ENCODE measurements around the gene SAMD4B.
"Not testable (repeated sequence)": the region's sequence is repeated elsewhere in the genome, so short reads cannot be mapped to it uniquely, and the experiment has no call there.

SAMD4B gene

GRCh38 chr19:39339674-39340073 lies 2.5 kb upstream of the SAMD4B start:
- DNase-seq, result no peak

DNA sequence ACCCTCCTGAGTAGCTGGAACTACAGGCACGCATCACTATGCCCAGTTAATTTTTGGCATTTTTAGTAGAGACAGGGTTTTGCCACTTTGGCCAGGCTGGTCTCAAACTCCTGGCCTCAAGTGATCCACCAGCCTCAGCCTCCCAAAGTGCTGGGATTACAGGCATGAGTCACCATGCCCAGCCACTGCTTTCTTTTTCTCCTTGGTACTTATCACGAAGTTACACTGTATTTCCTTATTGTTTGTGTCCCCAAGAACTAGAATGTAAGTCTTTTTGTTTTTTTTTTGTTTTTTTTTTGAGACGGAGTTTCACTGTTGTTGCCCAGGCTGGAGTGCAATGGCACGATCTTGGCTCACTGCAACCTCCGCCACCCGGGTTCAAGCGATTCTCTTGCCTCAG lies 2.1 kb upstream of the SAMD4B start:
- DNase-seq, result not testable (repeated sequence)

DNA sequence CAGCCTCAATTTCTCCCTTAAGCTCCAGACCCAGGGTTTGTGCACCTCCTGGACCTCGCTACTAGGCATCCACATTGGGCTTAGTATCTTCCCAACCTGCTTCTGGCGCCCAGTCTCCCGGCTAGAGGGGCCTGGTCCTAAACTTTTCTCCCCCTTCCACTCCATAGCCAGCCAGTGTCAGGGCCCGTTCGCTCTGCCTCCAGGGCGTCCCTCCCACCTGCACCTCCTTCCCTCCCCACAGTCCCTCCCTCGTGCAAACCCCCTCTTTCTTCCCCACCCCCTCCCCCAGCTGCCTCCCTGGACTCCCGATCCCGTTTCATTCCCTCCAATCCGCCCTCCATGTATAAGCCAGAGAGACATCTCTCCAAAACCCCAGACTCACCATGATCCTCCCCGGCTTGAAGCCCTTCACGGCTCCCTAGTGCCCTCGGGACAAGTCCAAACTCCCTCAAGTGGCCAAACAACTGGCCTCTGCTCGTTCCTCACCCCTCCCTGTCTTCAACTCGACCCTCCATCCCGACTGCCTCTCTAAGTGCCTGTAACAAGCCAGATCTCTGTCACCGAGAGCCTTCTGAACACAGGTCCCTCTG lies 997 bp upstream of the SAMD4B start:
- DNase-seq, result no peak

DNA sequence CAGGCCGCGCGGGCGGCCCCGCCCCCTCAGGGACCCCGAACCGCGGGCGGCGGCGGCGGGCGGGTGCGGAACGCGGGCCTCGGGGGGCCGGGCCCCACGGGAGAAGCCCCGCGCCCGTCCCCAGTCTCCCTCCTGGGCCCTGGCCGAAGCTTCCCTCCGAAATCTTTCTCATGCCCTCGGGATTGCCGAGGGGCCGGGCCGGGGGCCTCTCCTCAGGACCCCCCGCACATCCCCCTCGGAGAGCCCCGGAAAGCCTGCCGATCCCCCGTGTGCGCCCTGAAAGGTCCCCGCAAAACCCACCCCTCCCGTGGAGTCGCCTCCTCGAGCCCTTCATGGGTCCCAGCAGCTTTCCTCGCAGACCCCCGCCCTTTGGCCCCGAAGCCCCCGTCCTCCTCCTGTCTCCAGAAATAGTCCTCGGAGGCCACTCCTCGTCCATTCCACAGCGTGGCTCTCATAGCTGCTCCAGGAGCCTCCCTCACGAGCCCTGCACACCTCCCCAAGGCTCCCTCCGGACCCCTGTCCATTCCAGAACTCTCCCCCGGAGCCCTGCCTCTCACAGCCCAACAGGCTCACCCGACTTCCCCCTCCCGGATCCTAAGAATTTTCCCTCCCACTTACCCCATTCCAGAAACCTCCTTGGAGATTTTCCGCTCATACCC lies 555 bp downstream of the SAMD4B start:
- no peak for DNase-seq

GRCh38 chr19:39345956-39346355 lies 3.7 kb downstream of the SAMD4B start:
- no peak for DNase-seq

DNA sequence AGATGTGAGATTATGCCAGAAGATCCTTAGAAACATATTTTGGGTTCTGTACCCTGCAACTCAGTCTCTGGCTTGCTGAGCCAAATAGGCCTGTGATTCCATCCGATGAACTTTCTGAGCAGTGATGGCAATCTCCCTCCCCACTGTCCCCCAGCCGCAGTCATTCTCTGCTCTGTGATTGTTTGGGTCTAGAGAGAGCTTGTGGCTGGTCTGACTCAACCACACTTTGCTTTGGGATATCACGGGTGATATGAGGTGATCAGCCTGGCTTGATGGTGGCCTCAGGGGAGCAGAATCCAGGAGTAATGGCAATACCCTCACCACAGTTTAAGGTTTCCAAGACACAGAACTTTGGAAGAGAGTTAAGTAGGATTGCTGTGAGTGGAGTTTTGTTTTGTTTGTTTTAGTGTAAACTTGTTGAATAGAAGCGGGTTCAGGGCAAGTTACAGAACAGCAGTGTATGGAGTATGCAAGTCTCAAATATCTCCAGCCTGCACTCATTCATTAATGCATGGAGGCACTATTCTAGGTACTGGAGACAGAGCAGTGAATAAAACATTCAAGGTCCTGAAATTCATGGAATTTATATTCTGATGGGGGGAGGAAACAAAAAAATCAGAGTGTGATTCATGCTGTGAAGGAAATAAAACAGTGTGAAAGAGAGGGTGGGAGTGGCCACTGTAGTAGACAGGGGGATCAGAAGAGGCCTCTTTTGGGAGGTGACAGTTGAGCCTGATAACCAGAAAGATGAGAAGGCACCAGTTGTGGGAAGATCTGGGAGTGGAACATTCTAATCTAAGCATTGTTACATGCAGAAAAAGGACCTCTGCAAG lies 5.3 kb downstream of the SAMD4B start:
- no peak for DNase-seq

DNA sequence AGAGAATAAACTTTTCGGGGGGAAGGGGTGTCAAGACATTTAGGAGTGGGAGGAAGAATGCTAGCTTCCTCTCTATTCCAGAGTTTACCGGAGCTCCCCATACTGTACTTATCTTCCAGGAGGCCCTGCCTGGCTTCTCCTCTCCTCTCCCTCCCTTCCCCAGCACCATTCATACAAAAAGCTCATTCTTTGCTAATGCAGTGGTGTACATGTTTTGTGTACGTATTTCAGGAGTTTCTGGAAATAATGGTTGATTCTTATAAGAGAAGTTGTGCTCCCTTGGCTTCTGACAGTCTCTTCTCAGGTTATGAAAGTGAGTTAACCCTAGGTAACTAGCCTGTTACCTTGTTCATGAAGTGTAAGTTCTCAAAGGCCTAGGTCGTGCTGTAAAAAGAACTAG lies 7.1 kb downstream of the SAMD4B start:
- DNase-seq, result no peak

GRCh38 chr19:39350156-39350555 lies 7.9 kb downstream of the SAMD4B start:
- DNase-seq, result no peak

DNA sequence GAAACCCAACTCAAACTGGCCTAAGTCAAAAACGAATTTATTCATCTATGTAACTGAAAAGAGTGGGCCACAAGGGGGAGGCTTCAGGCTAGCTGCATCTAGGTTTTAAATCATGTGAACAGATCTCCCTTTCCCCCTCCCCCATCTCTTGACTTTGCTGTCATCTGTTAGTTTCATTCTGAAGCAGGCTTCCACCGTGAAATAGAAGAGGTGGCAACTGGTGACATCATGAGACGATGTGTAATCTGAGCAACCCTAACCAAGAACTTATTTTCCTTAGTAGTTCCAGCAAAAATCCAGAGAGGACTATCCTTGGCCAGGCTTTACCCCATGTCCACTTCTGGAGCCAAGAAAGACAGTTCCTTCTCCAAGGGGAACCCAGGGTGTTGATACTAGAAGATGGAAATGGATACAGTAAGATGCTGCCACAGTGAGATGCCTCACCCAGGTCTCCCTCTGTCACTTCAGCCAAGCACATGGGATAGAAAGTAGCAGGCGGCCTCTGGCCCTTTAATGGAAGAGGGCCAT lies 9.4 kb downstream of the SAMD4B start:
- no peak for DNase-seq

DNA sequence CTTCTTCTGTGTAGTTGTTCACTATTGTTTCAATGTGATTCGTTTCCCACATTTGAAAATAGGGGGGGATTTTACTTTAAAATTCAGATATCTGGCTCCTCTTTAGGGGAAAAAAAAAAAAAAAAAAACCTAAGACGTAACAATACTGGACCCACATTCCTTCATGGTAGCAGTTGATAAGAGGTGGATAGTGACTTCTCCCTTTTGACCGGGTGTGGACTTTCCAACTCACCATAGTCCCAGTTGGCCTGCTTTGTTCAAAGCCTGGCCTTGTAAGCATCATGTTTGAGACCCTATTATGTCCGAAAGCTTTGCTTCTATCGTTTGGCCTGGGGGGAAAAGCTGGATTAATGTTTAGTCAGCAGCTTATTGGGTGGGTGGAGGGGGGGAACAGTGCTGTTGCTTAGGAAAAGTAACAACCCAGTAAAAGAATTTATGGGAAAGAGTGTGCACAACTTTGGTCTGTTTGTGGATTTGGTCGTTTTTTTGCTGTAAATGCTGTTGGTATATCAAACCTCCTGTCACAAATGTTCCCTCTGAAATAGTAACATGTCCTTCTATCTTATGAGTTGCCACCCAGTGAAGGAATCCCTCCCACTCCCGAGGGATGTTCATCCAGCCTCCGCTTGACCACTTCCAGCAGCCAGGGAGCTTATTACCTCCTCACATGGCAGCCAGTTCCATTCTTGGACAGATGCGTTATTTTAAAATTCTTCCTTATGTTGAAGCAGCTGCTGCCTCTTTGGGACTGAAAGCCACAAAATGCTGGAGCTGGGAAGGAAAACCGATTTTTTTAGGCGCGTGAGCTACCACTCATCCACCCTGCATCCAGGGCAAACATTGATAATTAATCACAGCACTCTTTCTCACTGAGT lies 10.4 kb downstream of the SAMD4B start:
- DNase-seq, result no peak

DNA sequence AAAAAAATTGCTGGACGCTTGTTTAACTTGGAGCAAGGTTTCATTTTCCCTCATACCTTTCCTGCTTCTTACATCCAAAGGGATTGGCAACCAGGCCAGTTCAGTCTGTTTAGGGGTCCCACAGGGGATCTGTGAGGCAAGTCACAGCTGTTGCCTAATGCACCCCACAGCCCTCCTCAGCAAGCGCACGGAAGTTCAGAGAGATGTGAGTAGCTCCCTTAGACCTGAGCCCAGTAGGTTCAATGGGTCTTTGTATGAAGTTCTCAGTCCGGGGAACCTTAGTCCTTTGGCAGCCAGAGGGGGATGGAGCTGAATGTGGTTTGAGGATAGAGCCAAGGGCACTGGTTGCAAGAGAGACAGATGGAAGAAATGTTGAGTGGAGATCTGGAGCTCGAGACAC lies 13.0 kb downstream of the SAMD4B start:
- no peak for DNase-seq

DNA sequence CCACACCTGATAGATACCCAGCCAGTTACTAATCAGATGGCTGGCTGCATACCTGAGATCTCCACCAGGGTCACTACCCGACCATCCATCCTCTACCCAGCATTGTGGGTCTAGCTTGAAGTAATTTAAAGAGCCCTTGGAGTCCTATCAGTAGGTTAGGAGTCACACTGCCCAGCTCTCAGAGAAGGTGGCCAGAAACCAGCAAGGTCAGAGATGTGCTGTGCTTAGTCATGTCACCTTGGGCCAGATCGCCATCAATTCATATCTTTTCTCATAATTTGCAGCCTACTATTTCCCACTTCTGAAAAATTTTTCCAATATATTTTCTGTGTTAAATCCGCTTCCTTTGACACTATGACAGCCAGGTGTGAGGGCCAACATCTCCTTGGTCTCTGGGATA lies 13.9 kb downstream of the SAMD4B start:
- no peak for DNase-seq

DNA sequence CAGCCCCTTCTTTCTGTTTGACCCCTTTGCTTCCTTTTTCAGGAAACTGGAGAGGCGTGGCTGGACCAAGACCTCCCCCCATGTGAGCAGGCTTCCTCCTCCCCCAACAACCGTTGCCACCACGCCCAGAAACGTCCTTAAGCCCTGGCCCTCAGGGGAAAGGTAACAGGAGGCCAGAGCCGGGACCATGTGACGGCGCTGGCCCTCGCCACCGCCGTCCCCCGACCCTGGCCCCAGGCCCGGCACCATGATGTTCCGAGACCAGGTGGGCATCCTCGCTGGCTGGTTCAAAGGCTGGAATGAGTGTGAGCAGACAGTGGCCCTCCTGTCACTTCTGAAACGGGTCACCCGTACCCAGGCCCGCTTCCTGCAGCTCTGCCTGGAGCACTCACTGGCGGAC lies 14.4 kb downstream of the SAMD4B start:
- no peak for DNase-seq

DNA sequence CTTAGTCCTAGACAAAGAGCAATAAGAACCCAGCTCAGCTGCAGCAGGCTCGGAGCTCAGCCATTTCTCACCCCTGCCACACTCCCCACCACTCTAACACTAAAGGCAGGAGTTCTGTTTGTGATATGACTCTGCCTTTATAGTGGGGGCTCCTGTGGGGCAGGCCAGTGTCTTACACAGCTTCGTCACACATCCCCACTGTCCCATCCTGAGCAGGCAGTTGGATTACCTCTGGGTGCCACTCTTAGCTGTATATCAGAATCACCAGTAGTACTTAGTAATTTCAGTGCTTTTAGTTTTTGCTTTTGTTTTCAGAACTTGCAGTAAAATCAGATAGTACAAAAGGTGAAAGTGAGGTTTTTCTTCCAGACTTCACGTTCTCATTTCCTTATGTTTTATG lies 16.8 kb downstream of the SAMD4B start:
- no peak for DNase-seq

- DNase-seq, result no peak
These were observed 18.4 kb downstream of the SAMD4B start for GRCh38 chr19:39360599-39360998.

- no peak for DNase-seq
These were observed 20.7 kb downstream of the SAMD4B start for GRCh38 chr19:39362682-39363657.

GRCh38 chr19:39363901-39364457 lies 21.8 kb downstream of the SAMD4B start:
- DNase-seq, result no peak

- no peak for DNase-seq
These were observed 23.3 kb downstream of the SAMD4B start for GRCh38 chr19:39365531-39365930.

DNA sequence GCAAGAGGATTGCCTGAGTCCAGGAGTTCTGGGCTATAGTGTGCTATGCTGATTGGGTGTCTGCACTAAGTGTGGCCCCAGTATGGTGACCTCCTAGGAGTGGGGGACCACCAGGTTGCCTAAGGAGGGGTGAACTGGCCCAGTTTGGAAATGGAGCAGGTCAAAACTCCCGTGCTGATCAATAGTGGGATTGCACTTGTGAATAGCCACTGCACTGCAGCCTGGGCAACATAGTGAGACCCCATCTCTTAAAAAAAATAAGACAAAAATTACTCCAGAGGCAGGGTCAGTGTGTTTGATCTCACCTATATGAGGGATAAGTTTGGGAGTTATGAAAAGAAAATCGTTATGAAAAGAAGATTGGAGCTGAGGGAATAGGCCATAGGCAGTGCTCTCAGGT lies 27.0 kb downstream of the SAMD4B start:
- no peak for DNase-seq

- DNase-seq, result no peak
These were observed 28.5 kb downstream of the SAMD4B start for GRCh38 chr19:39370735-39371134.

DNA sequence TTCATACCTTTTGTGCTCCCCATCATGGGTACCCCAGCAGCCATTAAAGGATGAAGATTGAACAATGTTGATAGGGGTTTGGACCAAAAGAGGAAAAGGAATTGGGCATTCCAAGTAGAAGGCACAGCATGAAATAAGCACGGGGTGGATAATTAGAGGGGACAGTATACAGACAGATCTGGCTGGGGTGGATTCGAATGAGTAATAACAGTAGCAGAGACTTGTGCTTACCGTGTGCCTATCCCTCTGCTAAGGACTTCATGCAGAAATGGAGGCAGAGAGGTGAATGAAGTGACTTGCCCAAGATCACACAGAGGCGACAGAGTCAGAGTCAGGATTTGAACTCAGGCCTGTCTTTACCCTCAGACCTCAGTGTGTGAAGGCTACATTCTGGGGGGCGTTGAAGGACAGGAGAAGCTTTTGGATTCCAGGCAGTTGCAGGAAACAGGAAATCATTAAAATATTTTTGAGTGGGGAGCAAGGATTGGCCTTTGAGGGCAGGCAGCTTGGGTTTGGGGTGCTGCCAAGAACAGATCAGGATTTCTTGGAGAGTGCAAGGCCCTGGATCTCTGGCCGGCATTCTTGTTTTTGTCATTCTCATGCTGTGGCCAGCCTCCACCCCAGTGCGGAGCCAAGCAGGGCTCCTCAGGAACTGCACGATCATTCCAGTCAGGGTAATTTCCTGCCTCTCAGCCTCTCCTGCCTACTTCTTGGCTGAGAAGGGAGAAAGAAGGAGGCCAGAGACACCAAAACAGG lies 30.0 kb downstream of the SAMD4B start:
- DNase-seq, result no peak

Data from NCI-H2107 (cell line).